Mononuclear cell (primary cell): ENCODE measurements around the gene PPP6C. TPM values are rescaled to one million over a fixed set of nuclear protein-coding genes. Genes with fewer than 3 reads are reported as not detected.
A peak's percentile ranks its signal among the peaks of the same experiment; 100 is the strongest.

ENCODE experiments used
- H3K27me3 ChIP-seq: 2 replicates; pipeline ENCODE4 v1.6.0; 2011; ENCODE audit warnings: low read length, control low read depth; ENCODE audit not compliant: insufficient read depth
- H3K4me1 ChIP-seq: 2 replicates; pipeline ENCODE4 v1.5.1; 2011; ENCODE audit warnings: mild to moderate bottlenecking, low read length, control low read depth; ENCODE audit not compliant: insufficient read depth
- H3K4me3 ChIP-seq: 2 replicates; pipeline ENCODE4 v1.5.1; 2011; ENCODE audit warnings: mild to moderate bottlenecking, low read length, moderate library complexity
- H3K9me3 ChIP-seq: 2 replicates; pipeline ENCODE4 v1.5.1; 2011; ENCODE audit warnings: low read depth, mild to moderate bottlenecking, control low read depth, low read length
- total RNA-seq: library from RNA; depleted of rRNA; stranded (reverse); fragments of >200 nt; gene quantifications from one replicate; pipeline ENCODE4 v1.2.3, GENCODE V29; 2012

Gene PPP6C
- total RNA-seq, 1 donor, result 57.3 TPM

DNA sequence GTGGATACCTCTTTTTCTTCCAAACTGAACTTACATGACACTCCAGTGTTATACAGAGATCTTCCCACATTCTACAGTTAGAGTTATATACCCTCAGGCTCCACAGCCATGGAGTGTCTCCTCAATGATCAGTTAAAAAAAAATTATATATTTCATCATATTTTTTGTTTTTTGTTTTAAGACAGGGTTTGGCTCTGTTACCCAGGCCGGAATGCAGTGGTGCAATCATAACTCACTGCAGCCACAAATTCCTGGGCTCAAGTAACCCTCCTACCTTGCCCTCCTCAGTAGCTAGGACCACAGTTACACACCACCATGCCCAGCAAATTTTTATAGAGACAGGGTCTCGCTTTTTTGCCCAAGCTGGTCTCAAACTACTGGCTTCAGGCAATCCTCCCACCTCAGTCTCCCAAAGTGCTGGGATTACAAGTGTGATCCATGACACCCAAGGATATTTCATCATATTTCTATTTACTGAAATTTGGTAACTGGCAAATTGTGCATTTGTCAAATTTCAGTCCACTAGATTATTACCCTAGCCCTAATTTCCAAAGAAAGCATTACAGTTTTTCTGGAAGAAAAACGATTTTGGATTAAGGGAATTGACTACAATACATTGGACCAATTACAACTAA is 28.2 kb downstream of the PPP6C start:
- no peaks in the 10 kb centered on the region for H3K9me3 ChIP-seq
- H3K4me1 ChIP-seq, result peaks cover 3% of the 10 kb centered on the region
- H3K4me3 ChIP-seq, result no peak overlapping the region
- no peaks in the 10 kb centered on the region for H3K27me3 ChIP-seq

GRCh38 chr9:125160750-125161149 is 28.9 kb downstream of the PPP6C start:
- no peak overlapping the region for H3K4me3 ChIP-seq
- H3K4me1 ChIP-seq, result peaks cover 3% of the 10 kb centered on the region
- H3K27me3 ChIP-seq, result no peaks in the 10 kb centered on the region
- H3K9me3 ChIP-seq, result no peaks in the 10 kb centered on the region

- H3K4me3 ChIP-seq, result no peak overlapping the region
- H3K4me1 ChIP-seq, result peaks cover 3% of the 10 kb centered on the region
- H3K27me3 ChIP-seq, result no peaks in the 10 kb centered on the region
- H3K9me3 ChIP-seq, result no peaks in the 10 kb centered on the region
Measured at GRCh38 chr9:125156551-125156950, 33.1 kb downstream of the PPP6C start.

DNA sequence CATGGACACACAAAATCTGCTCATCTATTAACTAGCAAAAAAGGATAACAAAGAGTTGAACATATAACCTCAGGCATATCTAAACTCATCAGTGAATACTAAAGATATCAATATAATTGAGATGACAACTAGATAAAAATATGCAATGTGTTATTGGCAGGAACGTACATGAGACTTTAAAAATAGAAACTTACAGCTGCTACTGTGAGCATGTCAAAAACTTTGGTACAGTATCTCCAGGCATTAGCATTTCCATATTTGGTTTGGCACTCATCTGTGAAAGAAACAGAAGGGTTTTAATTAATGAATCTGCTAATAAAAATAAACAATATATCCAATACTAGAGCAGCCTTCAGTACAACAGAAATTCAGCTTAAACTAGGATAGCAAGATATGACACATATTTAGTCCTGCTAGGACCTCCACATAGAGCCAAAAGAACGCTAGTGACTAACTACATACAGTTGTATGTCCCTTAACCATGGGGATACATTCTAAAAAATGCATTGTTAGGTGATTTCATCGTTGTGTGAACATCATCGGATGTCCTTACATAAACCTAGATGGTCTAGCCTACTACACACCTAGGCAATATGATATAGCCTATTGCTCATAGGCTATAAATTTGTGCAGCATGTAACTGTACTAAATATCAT is 35.8 kb downstream of the PPP6C start:
- Histone ChIP-seq H3K4me3 (no peak overlapping the region), H3K9me3 (no peaks in the 10 kb centered on the region), H3K27me3 (no peaks in the 10 kb centered on the region), H3K4me1 (no peaks in the 10 kb centered on the region)

GRCh38 chr9:125151730-125152129 is 37.9 kb downstream of the PPP6C start:
- no peaks in the 10 kb centered on the region for H3K27me3 ChIP-seq
- no peak overlapping the region for H3K4me3 ChIP-seq
- no peaks in the 10 kb centered on the region for H3K4me1 ChIP-seq
- no peaks in the 10 kb centered on the region for H3K9me3 ChIP-seq

DNA sequence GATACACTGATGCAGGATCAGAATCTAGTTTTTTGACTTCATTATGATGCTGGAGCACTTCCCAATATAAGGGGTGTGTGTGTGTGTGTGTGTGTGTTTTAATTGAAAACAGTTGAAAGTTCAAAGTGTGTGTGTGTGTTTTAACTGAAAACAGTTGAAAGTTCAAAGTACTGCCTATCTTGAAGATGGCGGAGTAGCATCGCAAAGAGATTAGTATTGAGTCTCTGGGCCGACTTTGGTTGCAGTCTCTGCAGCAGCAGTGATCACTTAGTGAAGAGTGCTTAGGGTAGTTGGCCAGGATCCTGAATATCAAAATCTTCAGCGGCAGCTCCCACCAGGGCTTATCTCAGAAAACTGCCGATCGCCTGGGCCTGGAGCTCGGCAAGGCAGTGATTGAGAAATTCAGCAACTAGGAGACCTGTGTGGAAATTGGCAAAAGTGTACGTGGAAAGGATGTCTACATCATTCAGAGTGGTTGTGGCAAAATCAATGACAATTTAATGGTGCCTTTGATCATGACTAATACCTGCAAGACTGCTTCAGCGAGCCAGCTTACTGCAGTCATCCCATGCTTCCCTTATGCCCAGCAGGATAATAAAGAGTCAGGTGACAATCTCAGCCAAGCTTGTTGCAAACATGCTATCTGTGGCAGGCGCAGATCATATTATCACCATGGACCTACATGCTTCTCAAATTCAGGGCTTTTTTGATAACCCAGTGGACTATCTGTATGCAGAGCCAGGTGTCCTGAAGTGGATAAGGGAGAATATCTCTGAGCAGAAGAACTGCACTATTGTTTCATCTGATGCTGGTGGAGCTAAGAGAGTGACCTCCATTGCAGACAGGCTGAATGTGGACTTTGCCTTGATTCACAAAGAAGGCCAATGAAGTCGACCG is 39.0 kb downstream of the PPP6C start:
- H3K4me3 ChIP-seq, result no peak overlapping the region
- H3K27me3 ChIP-seq, result no peaks in the 10 kb centered on the region
- no peaks in the 10 kb centered on the region for H3K9me3 ChIP-seq
- H3K4me1 ChIP-seq, result no peaks in the 10 kb centered on the region

GRCh38 chr9:125147401-125147951 is 42.1 kb downstream of the PPP6C start:
- no peaks in the 10 kb centered on the region for H3K27me3 ChIP-seq
- no peaks in the 10 kb centered on the region for H3K9me3 ChIP-seq
- H3K4me3 ChIP-seq, result no peak overlapping the region
- H3K4me1 ChIP-seq, result peaks cover 6% of the 10 kb centered on the region

DNA sequence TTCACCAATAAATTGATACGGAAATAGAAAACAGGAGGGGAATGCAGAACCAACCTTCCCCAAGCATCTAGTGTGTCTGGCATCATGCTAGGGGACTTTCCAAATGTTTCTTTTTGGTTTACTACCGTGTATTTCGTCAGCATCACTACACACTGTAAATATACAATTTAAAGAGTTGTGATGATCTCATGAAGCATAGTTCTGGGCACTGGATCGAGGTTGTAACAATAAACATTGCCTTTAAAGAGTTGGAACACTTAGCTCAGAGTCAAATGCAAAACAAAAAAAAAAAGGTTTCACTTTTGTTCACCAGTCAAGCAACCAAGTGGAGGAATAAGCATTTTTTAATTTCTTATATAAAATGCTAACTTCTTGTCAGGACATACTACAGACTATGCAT is 43.4 kb downstream of the PPP6C start:
- Histone ChIP-seq H3K4me3 (no peak overlapping the region), H3K4me1 (peaks cover 12% of the 10 kb centered on the region), H3K9me3 (no peaks in the 10 kb centered on the region), H3K27me3 (no peaks in the 10 kb centered on the region)

- Histone ChIP-seq H3K9me3 (no peaks in the 10 kb centered on the region), H3K27me3 (no peaks in the 10 kb centered on the region), H3K4me1 (peaks cover 12% of the 10 kb centered on the region), H3K4me3 (no peak overlapping the region)
Measured at GRCh38 chr9:125145425-125145824, 44.2 kb downstream of the PPP6C start.

DNA sequence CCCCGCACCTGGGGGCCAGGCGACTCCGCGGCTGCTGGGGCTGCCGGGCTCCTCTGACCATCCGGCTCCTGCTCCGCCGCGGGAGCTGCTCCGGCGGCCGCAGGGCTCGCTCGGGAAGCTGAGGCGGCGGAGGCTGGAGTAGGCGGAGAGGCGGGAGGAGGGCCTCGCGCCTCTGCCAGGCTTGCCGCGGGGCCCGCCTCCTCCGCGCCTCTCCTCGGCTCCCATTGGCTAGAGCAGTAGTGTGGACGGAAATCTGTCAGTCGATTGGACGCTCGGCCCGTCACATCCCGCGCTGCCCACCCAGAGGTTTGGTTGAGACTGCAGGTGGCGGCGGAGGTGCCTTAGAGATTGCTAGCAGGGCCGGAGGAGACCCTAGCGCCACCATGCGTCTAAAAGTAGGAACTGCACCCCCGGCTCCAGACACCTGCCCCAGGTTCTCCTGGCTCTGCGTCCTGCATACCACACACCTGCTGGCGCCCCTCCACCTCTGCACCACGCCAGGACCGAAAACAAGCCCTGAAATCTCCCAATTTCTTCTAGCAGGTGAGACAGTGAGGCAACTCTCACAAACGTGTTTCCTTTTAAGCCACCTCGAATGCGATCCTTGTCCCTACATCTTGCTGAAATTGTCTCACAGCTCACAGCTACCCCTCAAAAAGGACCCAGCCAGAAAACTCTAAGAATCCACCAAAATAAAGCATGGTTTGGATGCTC is 46.1 kb downstream of the PPP6C start, which contains the start of gene SCAI:
TSS of gene SCAI (minus strand) at position 152 of the 714 bp plus-strand sequence. CDS start at position 61, 91 bp downstream.
- Histone ChIP-seq H3K9me3 (no peaks in the 10 kb centered on the region), H3K4me3 (peak within 1 kb of the TSS; percentile 37), H3K27me3 (no peaks in the 10 kb centered on the region), H3K4me1 (peaks cover 12% of the 10 kb centered on the region)

GRCh38 chr9:125142560-125143376 is 46.8 kb downstream of the PPP6C start:
- Histone ChIP-seq H3K4me3 (peak overlapping the region; percentile 37), H3K27me3 (no peaks in the 10 kb centered on the region), H3K4me1 (peaks cover 12% of the 10 kb centered on the region), H3K9me3 (no peaks in the 10 kb centered on the region)

GRCh38 chr9:125141751-125142150 is 47.9 kb downstream of the PPP6C start:
- H3K9me3 ChIP-seq, result no peaks in the 10 kb centered on the region
- no peak overlapping the region for H3K4me3 ChIP-seq

DNA sequence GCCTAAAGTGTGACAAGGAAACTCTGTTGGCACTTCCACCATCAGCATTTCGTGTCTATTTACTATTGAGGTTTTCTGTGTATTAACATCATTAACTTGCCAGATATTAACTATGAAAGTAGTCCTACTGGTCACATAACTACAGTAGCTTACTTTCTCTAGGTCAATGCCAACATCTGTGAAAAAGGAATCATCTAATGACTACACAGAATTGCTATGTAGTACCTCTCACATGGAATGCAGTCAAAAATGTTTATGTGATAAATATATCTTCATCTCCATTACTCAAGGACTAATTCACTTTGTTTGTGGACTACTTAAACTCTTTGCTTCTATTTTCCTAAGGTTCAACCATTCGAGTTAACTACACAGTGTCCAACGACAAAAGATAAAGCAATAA is 48.4 kb downstream of the PPP6C start:
- Histone ChIP-seq H3K4me3 (no peak overlapping the region), H3K9me3 (no peaks in the 10 kb centered on the region), H3K4me1 (peaks cover 12% of the 10 kb centered on the region), H3K27me3 (no peaks in the 10 kb centered on the region)

More at GRCh38 chr9:125141751-125142150, 47.9 kb downstream of the PPP6C start:
- Histone ChIP-seq H3K27me3 (no peaks in the 10 kb centered on the region), H3K4me1 (peaks cover 12% of the 10 kb centered on the region)

DNA sequence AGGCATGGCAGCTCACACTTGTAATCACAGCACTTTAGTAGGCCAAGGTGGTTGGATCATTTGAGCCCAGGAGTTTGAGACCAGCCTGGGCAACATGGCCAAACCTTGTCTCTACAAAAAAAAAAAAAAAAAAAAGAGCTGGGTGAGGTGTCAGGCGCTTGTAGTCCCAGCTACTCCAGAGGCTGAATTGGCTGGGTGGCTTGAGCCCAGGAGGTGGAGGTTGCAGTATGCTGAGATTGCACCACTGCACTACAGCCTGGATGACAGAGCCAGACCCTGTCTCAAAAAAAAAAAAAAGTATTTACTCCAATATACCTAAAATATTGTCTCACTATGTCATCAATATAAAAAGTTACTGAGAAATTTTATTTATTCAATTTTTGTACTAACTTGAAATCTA is 49.0 kb downstream of the PPP6C start:
- H3K27me3 ChIP-seq, result no peaks in the 10 kb centered on the region
- peaks cover 12% of the 10 kb centered on the region for H3K4me1 ChIP-seq
- H3K4me3 ChIP-seq, result no peak overlapping the region
- H3K9me3 ChIP-seq, result no peaks in the 10 kb centered on the region
